Chondrocyte (in vitro differentiated cells): ENCODE measurements around the gene XPNPEP2. TPM values are rescaled to one million over a fixed set of nuclear protein-coding genes. Genes with fewer than 3 reads are reported as not detected.

Experiments
- DNase-seq: peaks from one replicate; pipeline ENCODE4 v3.0.0; 2021; ENCODE audit warnings: mixed read lengths, low spot score
- H3K27ac Mint-ChIP-seq: one replicate; pipeline ENCODE4 v1.8.0; 2021; ENCODE audit warnings: mild to moderate bottlenecking, moderate library complexity, mixed read lengths; ENCODE audit not compliant: unreplicated experiment
- H3K27me3 Mint-ChIP-seq: 2 replicates; pipeline ENCODE4 v1.8.0; 2021; ENCODE audit warnings: low read depth, mixed read lengths
- H3K36me3 Mint-ChIP-seq: 2 replicates; pipeline ENCODE4 v1.8.0; 2021; ENCODE audit warnings: low read depth, mixed read lengths
- H3K4me1 Mint-ChIP-seq: 2 replicates; pipeline ENCODE4 v1.8.0; 2021; ENCODE audit warnings: low read depth, mild to moderate bottlenecking, mixed read lengths
- H3K4me3 Mint-ChIP-seq: one replicate; pipeline ENCODE4 v1.8.0; 2021; ENCODE audit warnings: mild to moderate bottlenecking, moderate library complexity, mixed read lengths; ENCODE audit not compliant: unreplicated experiment
- H3K9me3 Mint-ChIP-seq: 2 replicates; pipeline ENCODE4 v1.8.0; 2021; ENCODE audit warnings: low read depth, mixed read lengths
- CTCF ChIP-seq: fragments of 200-600 bp; sonication (generic); IDR thresholded peaks from 2 replicates; pipeline ENCODE4 v1.5.0; 2021; ENCODE audit warnings: antibody characterized with exemption, mild to moderate bottlenecking, moderate library complexity
- total RNA-seq: library from RNA; stranded (reverse); gene quantifications from 3 replicates; pipeline ENCODE4 v1.2.1, GENCODE V29; 2021

Gene XPNPEP2
- total RNA-seq, 1 donor from 2014 or later: not detected

DNA sequence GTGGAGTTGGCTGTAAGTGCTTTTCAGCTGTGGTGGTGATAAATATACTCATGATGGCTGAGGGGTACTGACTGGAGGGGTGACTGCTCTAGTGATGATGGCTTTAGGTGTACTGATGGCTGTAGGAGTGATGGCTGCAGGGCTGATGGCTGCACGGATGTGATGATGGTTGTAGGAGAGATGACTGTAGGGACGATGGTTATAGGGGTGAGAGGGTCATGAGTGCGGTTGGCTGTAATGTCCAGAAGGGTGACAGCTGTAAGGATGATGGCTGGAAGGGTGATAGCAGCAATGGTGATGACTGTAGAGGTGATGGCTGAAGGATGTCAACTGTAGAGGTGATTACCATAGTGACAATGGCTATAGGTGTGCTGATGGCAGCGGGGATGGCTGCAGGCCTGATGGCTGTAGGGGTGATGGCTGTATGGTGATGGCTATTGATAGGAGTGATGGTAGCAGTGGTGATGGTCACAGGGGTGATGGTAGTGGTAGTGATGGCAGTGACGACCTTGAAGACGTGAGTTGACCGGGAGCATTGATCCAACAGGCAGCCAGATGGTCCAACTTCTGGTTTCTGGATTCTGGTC is 40.4 kb downstream of the XPNPEP2 start:
- no peak overlapping the region for H3K4me3 Mint-ChIP-seq
- H3K27ac Mint-ChIP-seq: no peak overlapping the region
- H3K27me3 Mint-ChIP-seq: peaks cover 8% of the 10 kb centered on the region
- TF ChIP-seq CTCF: no peak
- no peaks in the 10 kb centered on the region for H3K4me1 Mint-ChIP-seq
- no peaks in the 10 kb centered on the region for H3K36me3 Mint-ChIP-seq
- peaks cover 2% of the 10 kb centered on the region for H3K9me3 Mint-ChIP-seq
- peak; percentile 47 for DNase-seq

DNA sequence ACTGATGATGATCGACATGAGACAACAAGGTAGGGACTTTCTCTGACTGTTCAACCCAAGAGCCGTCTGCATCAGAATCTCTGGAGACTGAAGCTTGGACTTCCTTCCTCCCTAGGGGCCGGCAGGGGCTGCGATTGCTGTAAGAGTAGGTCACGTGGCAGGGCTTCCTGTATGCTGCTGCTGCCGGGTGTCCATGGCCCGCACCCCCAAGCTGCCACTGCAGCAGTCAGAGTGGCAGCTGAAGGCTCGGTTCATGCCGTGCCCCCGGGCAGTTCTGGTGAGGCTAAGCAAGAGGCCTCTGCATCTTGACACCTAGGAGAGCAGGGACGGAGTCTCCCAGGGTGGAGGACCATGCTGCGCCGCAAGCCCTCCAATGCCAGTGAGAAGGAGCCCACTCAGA is 41.0 kb downstream of the XPNPEP2 start, which contains the start of gene SASH3:
SASH3 (plus strand) TSS at position 203 of the 400 bp plus-strand sequence; CDS start at position 352, 149 bp downstream.
- H3K4me3 Mint-ChIP-seq: no peak within 1 kb of the TSS
- TF ChIP-seq CTCF: no peak
- peaks cover 2% of the 10 kb centered on the region for H3K9me3 Mint-ChIP-seq
- H3K27ac Mint-ChIP-seq: no peak within 1 kb of the TSS
- no peaks in the 10 kb centered on the region for H3K36me3 Mint-ChIP-seq
- peak; percentile 77 for DNase-seq
- no peaks in the 10 kb centered on the region for H3K4me1 Mint-ChIP-seq
- H3K27me3 Mint-ChIP-seq: peaks cover 8% of the 10 kb centered on the region

- Mint-ChIP-seq H3K9me3 (peaks cover 2% of the 10 kb centered on the region), H3K36me3 (no peaks in the 10 kb centered on the region), H3K4me1 (no peaks in the 10 kb centered on the region), H3K4me3 (no peak overlapping the region), H3K27me3 (peaks cover 8% of the 10 kb centered on the region), H3K27ac (no peak overlapping the region)
- peak; percentile 65 for DNase-seq
- no peak for TF ChIP-seq CTCF
Measured at GRCh38 chrX:129780441-129781105, 41.8 kb downstream of the XPNPEP2 start.

- Mint-ChIP-seq H3K36me3 (no peaks in the 10 kb centered on the region), H3K27me3 (peaks cover 8% of the 10 kb centered on the region), H3K4me3 (no peak overlapping the region), H3K27ac (no peak overlapping the region), H3K9me3 (peaks cover 2% of the 10 kb centered on the region), H3K4me1 (no peaks in the 10 kb centered on the region)
- DNase-seq: peak; percentile 65
- TF ChIP-seq CTCF: no peak
Measured at GRCh38 chrX:129781134-129781672, 42.4 kb downstream of the XPNPEP2 start.

- Mint-ChIP-seq H3K27me3 (peaks cover 8% of the 10 kb centered on the region), H3K9me3 (peaks cover 2% of the 10 kb centered on the region), H3K27ac (no peak overlapping the region), H3K4me3 (no peak overlapping the region), H3K36me3 (no peaks in the 10 kb centered on the region), H3K4me1 (no peaks in the 10 kb centered on the region)
- no peak for TF ChIP-seq CTCF
- peak; percentile 63 for DNase-seq
Measured at GRCh38 chrX:129781680-129782495, 43.1 kb downstream of the XPNPEP2 start.
